HL-60/S4 (cell line): ENCODE measurements around the gene SLC51B.

Experiments
- in situ Hi-C: fragments of 300-500 bp; cut with MboI; formaldehyde crosslinking; loops from 2 replicates; pipeline ENCODE4 v1.14.3; 2022; ENCODE audit warnings: low sequenced_read_pairs

SLC51B gene

GRCh38 chr15:65097651-65098263, 52.6 kb downstream of the SLC51B start:
- in situ Hi-C loops = no loop called here

- in situ Hi-C loops = no loop called here
Measured at GRCh38 chr15:65099336-65099735, 54.1 kb downstream of the SLC51B start.

- in situ Hi-C loops = loop anchor here (10.0 kb wide), 1 partner anchor 365 kb away; no protein-coding TSS in a partner anchor
Measured at GRCh38 chr15:65099801-65100200, 54.6 kb downstream of the SLC51B start.

GRCh38 chr15:65100442-65100841, 55.3 kb downstream of the SLC51B start:
- in situ Hi-C loops = loop anchor here (10.0 kb wide), 1 partner anchor 366 kb away; no protein-coding TSS in a partner anchor

- in situ Hi-C loops = loop anchor here (10.0 kb wide), 1 partner anchor 367 kb away; no protein-coding TSS in a partner anchor
Measured at GRCh38 chr15:65101411-65101890, 56.3 kb downstream of the SLC51B start.

GRCh38 chr15:65101891-65102708, 56.9 kb downstream of the SLC51B start:
- in situ Hi-C loops = loop anchor here (10.0 kb wide), 1 partner anchor 367 kb away; no protein-coding TSS in a partner anchor

- in situ Hi-C loops = loop anchor here (10.0 kb wide), 1 partner anchor 368 kb away; no protein-coding TSS in a partner anchor
Measured at GRCh38 chr15:65102912-65103311, 57.7 kb downstream of the SLC51B start.
